GM23248 (cell line): Measurements from ENCODE around the gene MIB2.

Experiments used
- EZH2 ChIP-seq: fragments of 200-600 bp; sonication (generic); IDR thresholded peaks from 2 replicates; pipeline ENCODE4 v1.6.1; 2018; ENCODE audit warnings: antibody characterized with exemption, mild to moderate bottlenecking; ENCODE audit not compliant: insufficient read depth, poor library complexity, severe bottlenecking
- EZH2phosphoT487 ChIP-seq: fragments of 200-600 bp; sonication (generic); IDR thresholded peaks from 2 replicates; pipeline ENCODE4 v1.6.1; 2018; ENCODE audit warnings: antibody characterized with exemption, moderate library complexity, mild to moderate bottlenecking, low read depth; ENCODE audit not compliant: insufficient read depth

DNA sequence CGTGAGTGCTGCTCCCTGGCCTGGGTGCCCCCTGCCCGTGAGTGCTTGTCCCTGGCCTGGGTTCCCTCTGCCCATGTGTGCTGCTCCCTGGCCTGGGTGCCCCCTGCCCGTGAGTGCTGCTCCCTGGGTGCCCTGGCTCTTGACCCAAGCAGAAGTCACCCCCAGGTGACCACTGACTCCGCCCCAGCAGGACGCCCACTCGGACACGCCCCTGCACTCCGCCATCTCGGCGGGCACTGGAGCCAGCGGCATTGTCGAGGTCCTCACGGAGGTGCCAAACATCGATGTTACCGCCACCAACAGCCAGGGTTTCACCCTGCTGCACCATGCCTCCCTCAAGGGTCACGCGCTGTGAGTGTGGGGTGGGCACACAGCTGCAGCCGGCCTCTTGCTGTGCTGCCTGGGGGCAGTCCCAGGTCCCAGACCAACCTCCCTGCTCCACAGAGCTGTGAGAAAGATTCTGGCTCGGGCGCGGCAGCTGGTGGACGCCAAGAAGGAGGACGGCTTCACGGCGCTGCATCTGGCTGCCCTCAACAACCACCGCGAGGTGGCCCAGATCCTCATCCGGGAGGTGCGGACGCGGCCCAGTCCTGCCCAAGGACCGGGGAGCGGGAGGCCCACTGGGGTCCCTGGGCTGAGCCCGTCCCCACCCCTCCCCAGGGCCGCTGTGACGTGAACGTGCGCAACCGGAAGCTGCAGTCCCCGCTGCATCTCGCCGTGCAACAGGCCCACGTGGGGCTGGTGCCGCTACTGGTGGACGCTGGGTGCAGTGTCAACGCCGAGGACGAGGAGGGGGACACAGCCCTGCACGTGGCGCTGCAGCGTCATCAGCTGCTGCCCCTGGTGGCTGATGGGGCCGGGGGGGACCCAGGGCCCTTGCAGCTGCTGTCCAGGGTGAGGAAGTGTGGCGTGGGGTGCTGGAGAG is 12.8 kb downstream of the MIB2 start:
- TF ChIP-seq EZH2 = no peak
- TF ChIP-seq EZH2phosphoT487 = no peak
